Keratinocyte (primary cell): ENCODE data around the gene OR2D3. TPM values are rescaled to one million over a fixed set of nuclear protein-coding genes. Genes with fewer than 3 reads are reported as not detected.

Experiments used
- DNase-seq: peaks from one replicate; pipeline ENCODE4 v3.0.0-alpha.2; 2011; ENCODE audit warnings: low read depth, missing footprints, low spot score
- FAIRE-seq: peaks from 2 replicates; lab custom pipeline; 2011; peaks lifted over from hg19 to GRCh38; lab: Jason Lieb, UNC
- H2AFZ ChIP-seq: 2 replicates; pipeline ENCODE4 v1.6.0; 2012; ENCODE audit warnings: low read length, control low read depth, inconsistent platforms; ENCODE audit not compliant: control insufficient read depth
- H3K27ac ChIP-seq: 2 replicates; pipeline ENCODE4 v1.5.1; 2011; ENCODE audit warnings: low read length; ENCODE audit not compliant: control insufficient read depth, insufficient read depth
- H3K27me3 ChIP-seq: 3 replicates; pipeline ENCODE4 v1.6.0; 2011; ENCODE audit warnings: low read length; ENCODE audit not compliant: control insufficient read depth, insufficient read depth; ENCODE audit errors: extremely low read depth
- H3K36me3 ChIP-seq, 2 experiments: 2 replicates in 1 of 2; 3 replicates in 1 of 2; pipeline ENCODE4 v1.5.1; 2011; ENCODE audit warnings: low read length in 2 of 2, mild to moderate bottlenecking in 1 of 2; ENCODE audit not compliant: control insufficient read depth in 2 of 2, insufficient read depth in 2 of 2; ENCODE audit errors: extremely low read depth in 1 of 2
- H3K4me1 ChIP-seq: 3 replicates; pipeline ENCODE4 v1.5.1; 2011; ENCODE audit warnings: low read length; ENCODE audit not compliant: control insufficient read depth, insufficient read depth; ENCODE audit errors: extremely low read depth
- H3K4me2 ChIP-seq: 3 replicates; pipeline ENCODE4 v1.6.0; 2011; ENCODE audit warnings: low read depth, low read length; ENCODE audit not compliant: control insufficient read depth, insufficient read depth; ENCODE audit errors: extremely low read depth
- H3K4me3 ChIP-seq, 3 experiments: fragments of 200-600 bp in 1 of 3; sonication (generic) in 1 of 3; 2 replicates in 2 of 3; 3 replicates in 1 of 3; pipeline ENCODE4 v1.5.1; 2011 to 2016; ENCODE audit warnings: low read length in 3 of 3, mild to moderate bottlenecking in 3 of 3, control low read depth in 2 of 3, inconsistent platforms in 1 of 3, low read depth in 1 of 3, mixed read lengths in 1 of 3, mixed run types in 1 of 3, moderate library complexity in 1 of 3; ENCODE audit not compliant: control insufficient read depth in 2 of 3, insufficient read depth in 2 of 3; ENCODE audit errors: extremely low read depth in 1 of 3
- H3K79me2 ChIP-seq: 2 replicates; pipeline ENCODE4 v1.6.0; 2012; ENCODE audit warnings: low read length; ENCODE audit not compliant: control insufficient read depth, insufficient read depth
- H3K9ac ChIP-seq: 3 replicates; pipeline ENCODE4 v1.6.0; 2011; ENCODE audit warnings: low read length; ENCODE audit not compliant: control insufficient read depth, insufficient read depth; ENCODE audit errors: extremely low read depth
- H3K9me1 ChIP-seq: 3 replicates; pipeline ENCODE4 v1.6.0; 2011; ENCODE audit warnings: low read length; ENCODE audit not compliant: control insufficient read depth, insufficient read depth; ENCODE audit errors: extremely low read depth
- H3K9me3 ChIP-seq: 2 replicates; pipeline ENCODE4 v1.5.1; 2012; ENCODE audit warnings: low read depth, low read length; ENCODE audit not compliant: control insufficient read depth
- H4K20me1 ChIP-seq: 3 replicates; pipeline ENCODE4 v1.6.0; 2011; ENCODE audit warnings: low read length; ENCODE audit not compliant: control insufficient read depth, insufficient read depth; ENCODE audit errors: extremely low read depth
- CTCF ChIP-seq, 3 experiments: IDR thresholded peaks in 1 of 3; conservative IDR thresholded peaks in 1 of 3; optimal IDR thresholded peaks in 1 of 3; 2 replicates in 2 of 3; 3 replicates in 1 of 3; pipeline versions ENCODE3 to v1.5.1; 2011; ENCODE audit warnings: low read length in 3 of 3, mild to moderate bottlenecking in 3 of 3, moderate library complexity in 2 of 3, control low read depth in 1 of 3, inconsistent platforms in 1 of 3; ENCODE audit not compliant: insufficient read depth in 2 of 3; ENCODE audit errors: extremely low read depth in 1 of 3
- EZH2 ChIP-seq: IDR thresholded peaks from one replicate; pipeline ENCODE4 v1.6.1; 2012; ENCODE audit warnings: inconsistent platforms, mild to moderate bottlenecking, low read length, moderate library complexity
- dilution Hi-C: fragments of 300-500 bp; cut with MboI; formaldehyde crosslinking; loops from one replicate; pipeline ENCODE4 v1.7.0; 2020; ENCODE audit warnings: low sequenced_read_pairs; ENCODE audit not compliant: extremely low pct_ligation_motif_present
- polyA plus RNA-seq, 5 experiments: library from polyadenylated mRNA; depleted of rRNA in 3 of 5; stranded (reverse) in 3 of 5; stranded (forward) in 1 of 5; unstranded in 1 of 5; fragments of >200 nt; gene quantifications; 1 replicate in 1 of 5; 2 replicates in 3 of 5; 3 replicates in 1 of 5; pipeline versions ENCODE4 v1.2.1 to v1.2.3, GENCODE V29; 2011 to 2012; ENCODE audit warnings: missing spikeins in 2 of 5, low read depth in 1 of 5, low replicate concordance in 1 of 5

Gene OR2D3
- polyA plus RNA-seq, 1 donor (not counting 4 experiments of a cell fraction or from before 2014, with no cell fraction given): not detected

DNA sequence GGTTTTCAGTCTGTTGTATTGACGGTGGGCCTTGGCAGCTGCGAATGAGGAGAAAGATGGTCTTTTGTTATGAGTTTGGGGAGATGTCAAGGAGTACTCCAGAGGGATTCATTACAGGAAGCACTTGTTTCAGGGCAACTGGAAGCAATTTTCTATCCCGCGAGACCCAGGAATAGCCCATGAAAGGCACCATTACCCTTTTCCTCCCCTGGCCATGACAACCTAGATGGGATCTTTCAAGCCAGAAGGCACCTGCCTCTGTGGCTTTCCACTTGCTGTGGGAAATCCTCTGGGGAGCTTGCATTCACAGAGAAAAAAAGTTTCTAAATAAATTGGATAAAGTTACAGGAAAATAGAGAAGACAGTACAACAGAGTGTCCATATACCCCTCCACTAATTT, 8.1 kb downstream of the OR2D3 start:
- peaks cover 5% of the 10 kb centered on the region for H3K79me2 ChIP-seq
- no peak overlapping the region for H3K4me3 ChIP-seq
- no peaks in the 10 kb centered on the region for H3K9me3 ChIP-seq
- H3K27me3 ChIP-seq: no peaks in the 10 kb centered on the region
- TF ChIP-seq EZH2: no peak
- TF ChIP-seq CTCF (optimal IDR thresholded peaks at IDR 0.05 in 1 of 3, IDR thresholded peaks at IDR 0.05 in 1 of 3, conservative IDR thresholded peaks at IDR 0.05 in 1 of 3; ENCODE audit: extremely low read depth in 1 of 3, insufficient read depth in 2 of 3, low read length in 3 of 3): no peak
- H3K36me3 ChIP-seq: no peaks in the 10 kb centered on the region
- H3K4me1 ChIP-seq: peaks cover 3% of the 10 kb centered on the region
- DNase-seq (no peak), FAIRE-seq (no peak)
- no peak overlapping the region for H3K4me2 ChIP-seq
- dilution Hi-C loops: no loop called here
- no peak overlapping the region for H3K9ac ChIP-seq
- no peak overlapping the region for H2AFZ ChIP-seq
- H3K9me1 ChIP-seq: no peaks in the 10 kb centered on the region
- H3K27ac ChIP-seq: no peak overlapping the region
- H4K20me1 ChIP-seq: no peaks in the 10 kb centered on the region

DNA sequence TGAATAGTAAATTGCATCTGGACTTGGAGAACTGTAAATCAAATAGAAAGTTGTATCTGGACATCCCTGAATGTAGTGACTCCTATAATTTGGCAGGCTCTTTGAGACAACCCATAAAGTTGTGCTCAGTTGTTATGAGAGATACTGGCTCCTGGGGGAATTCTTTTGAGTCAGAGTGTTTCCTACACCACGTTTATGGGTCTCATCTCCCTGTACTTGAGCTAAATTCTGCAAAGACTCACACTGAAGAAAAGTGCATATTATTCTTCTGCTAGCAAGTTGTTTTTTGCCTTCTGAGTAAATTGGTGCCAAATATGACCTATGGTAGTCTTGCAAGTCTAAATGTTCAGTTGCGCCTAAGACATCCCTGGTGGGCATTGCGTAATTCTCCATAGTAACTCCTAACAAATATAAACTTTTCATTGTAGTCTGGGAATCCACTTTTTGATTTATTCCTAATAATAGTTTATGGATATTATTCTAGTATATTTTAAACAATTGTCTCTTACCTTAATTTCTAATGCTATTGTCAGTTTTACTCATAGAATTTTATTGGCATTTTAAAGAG, 10.4 kb downstream of the OR2D3 start:
- no peaks in the 10 kb centered on the region for H4K20me1 ChIP-seq
- H3K79me2 ChIP-seq: peaks cover 5% of the 10 kb centered on the region
- H3K9me3 ChIP-seq: no peaks in the 10 kb centered on the region
- no peaks in the 10 kb centered on the region for H3K27me3 ChIP-seq
- no peak overlapping the region for H3K4me2 ChIP-seq
- DNase-seq (no peak), FAIRE-seq (no peak)
- H3K36me3 ChIP-seq: no peaks in the 10 kb centered on the region
- TF ChIP-seq EZH2 (no peak), CTCF (optimal IDR thresholded peaks at IDR 0.05 in 1 of 3, IDR thresholded peaks at IDR 0.05 in 1 of 3, conservative IDR thresholded peaks at IDR 0.05 in 1 of 3; ENCODE audit: extremely low read depth in 1 of 3, insufficient read depth in 2 of 3, low read length in 3 of 3) (no peak)
- no peak overlapping the region for H3K4me3 ChIP-seq
- no peaks in the 10 kb centered on the region for H3K9me1 ChIP-seq
- H3K4me1 ChIP-seq: no peaks in the 10 kb centered on the region
- H3K27ac ChIP-seq: no peak overlapping the region
- dilution Hi-C loops: no loop called here
- no peak overlapping the region for H3K9ac ChIP-seq
- H2AFZ ChIP-seq: no peak overlapping the region
